Measurements from ENCODE around the gene LDLRAP1. TPM values are rescaled to one million over a fixed set of nuclear protein-coding genes. Genes with fewer than 3 reads are reported as not detected.

The LDLRAP1 gene
- total RNA-seq, 1 donor from 2014 or later, result 34.3 TPM

- TF ChIP-seq, protein P1, sequence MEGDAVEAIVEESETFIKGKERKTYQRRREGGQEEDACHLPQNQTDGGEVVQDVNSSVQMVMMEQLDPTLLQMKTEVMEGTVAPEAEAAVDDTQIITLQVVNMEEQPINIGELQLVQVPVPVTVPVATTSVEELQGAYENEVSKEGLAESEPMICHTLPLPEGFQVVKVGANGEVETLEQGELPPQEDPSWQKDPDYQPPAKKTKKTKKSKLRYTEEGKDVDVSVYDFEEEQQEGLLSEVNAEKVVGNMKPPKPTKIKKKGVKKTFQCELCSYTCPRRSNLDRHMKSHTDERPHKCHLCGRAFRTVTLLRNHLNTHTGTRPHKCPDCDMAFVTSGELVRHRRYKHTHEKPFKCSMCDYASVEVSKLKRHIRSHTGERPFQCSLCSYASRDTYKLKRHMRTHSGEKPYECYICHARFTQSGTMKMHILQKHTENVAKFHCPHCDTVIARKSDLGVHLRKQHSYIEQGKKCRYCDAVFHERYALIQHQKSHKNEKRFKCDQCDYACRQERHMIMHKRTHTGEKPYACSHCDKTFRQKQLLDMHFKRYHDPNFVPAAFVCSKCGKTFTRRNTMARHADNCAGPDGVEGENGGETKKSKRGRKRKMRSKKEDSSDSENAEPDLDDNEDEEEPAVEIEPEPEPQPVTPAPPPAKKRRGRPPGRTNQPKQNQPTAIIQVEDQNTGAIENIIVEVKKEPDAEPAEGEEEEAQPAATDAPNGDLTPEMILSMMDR (IDR thresholded peaks at IDR 0.05), result no peak
- H3K9me3 Mint-ChIP-seq (ENCODE audit: unreplicated experiment), result no peaks in the 10 kb centered on the region
- H3K4me1 Mint-ChIP-seq (ENCODE audit: unreplicated experiment), result peaks cover 69% of the 10 kb centered on the region
- peaks cover 6% of the 10 kb centered on the region for H3K36me3 Mint-ChIP-seq (ENCODE audit: unreplicated experiment)
- no peaks in the 10 kb centered on the region for H3K27me3 Mint-ChIP-seq (ENCODE audit: unreplicated experiment)
- H3K27ac Mint-ChIP-seq (ENCODE audit: unreplicated experiment), result peak overlapping the region; percentile 94
- H3K4me3 Mint-ChIP-seq (ENCODE audit: unreplicated experiment), result no peak overlapping the region
- no peak for DNase-seq (ENCODE audit: extremely low spot score, unreplicated experiment)
Measured at GRCh38 chr1:25568834-25569596, 25.6 kb downstream of the LDLRAP1 start.

DNA sequence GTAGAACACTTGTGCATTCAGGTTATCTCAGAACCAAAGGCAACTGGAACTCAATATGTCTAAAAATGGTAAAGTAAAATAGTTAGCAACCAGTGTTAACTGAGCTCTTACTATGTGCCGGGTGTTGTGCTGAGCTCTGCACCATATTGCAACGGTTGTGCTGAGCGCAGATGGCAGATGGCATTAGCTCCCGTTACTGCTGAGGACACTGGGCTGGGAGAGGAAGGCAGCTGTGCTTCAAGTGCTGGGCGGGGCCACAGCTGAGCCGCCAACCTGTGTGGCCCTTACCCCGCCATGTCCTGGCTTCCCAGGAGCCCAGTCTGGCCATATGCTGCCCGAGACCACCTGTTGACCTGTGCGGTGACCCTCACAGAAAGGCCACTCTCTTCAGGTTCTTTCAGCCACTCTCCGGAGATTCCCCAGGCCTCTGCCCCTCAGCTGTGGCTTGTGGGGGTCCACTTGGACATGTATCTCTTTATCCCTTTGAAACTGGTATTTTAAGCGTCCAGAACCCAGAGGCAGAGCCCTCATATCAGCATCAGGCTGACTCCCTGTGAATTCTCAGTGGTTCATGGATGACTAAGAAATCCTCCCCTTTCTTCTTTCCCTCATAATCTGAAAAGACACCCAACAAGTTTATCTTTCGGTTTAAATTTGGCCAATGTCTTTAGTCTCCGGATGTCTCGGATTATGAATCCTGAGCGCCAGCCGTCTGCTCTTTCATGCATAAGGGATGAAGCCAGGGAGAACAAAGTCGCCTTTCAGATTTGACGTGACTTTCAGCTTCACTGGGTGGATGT, 26.4 kb downstream of the LDLRAP1 start:
- Mint-ChIP-seq H3K9me3 (ENCODE audit: unreplicated experiment) (no peaks in the 10 kb centered on the region), H3K4me3 (ENCODE audit: unreplicated experiment) (no peak overlapping the region), H3K36me3 (ENCODE audit: unreplicated experiment) (no peaks in the 10 kb centered on the region), H3K4me1 (ENCODE audit: unreplicated experiment) (peaks cover 70% of the 10 kb centered on the region), H3K27ac (ENCODE audit: unreplicated experiment) (peak overlapping the region; percentile 94), H3K27me3 (ENCODE audit: unreplicated experiment) (no peaks in the 10 kb centered on the region)
- TF ChIP-seq, protein P1 (IDR thresholded peaks at IDR 0.05), result no peak
- DNase-seq (ENCODE audit: extremely low spot score, unreplicated experiment), result no peak

DNA sequence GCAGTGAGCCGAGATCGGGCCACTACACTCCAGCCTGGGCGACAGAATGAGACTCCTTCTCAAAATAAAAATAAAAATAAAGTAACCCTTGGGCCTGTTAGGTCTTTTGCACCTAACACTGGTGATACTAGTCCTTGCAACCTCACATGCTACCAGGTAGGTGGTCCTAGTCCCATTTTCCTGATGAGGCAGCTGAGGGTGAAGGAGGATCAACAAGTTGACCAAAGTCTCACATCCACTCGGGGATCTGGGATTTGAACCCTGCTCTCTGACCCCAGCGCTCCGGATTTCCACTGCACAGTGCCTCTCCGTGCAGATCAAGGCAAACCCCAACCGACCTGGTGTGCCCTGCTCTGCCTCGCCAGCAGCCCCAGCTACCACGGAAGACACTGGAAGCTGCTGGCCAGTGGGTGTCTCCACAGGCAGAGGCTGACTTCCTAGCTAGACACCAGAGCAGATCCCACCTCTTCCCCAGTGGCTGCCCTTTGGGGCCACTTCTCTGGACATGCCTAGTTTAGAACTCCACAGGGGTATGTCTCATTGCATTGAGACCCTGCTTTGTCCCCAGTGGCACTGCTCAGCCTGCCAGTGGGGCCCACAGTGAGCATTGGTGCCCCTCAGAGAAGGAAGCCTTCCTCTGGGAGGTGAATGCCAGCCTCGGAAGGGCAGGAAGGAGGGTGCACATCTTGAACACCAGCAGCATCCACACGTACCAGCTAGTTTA, 27.6 kb downstream of the LDLRAP1 start:
- TF ChIP-seq, protein P1 (IDR thresholded peaks at IDR 0.05), result no peak
- peaks cover 61% of the 10 kb centered on the region for H3K4me1 Mint-ChIP-seq (ENCODE audit: unreplicated experiment)
- no peaks in the 10 kb centered on the region for H3K36me3 Mint-ChIP-seq (ENCODE audit: unreplicated experiment)
- H3K27me3 Mint-ChIP-seq (ENCODE audit: unreplicated experiment), result no peaks in the 10 kb centered on the region
- H3K4me3 Mint-ChIP-seq (ENCODE audit: unreplicated experiment), result no peak overlapping the region
- no peak overlapping the region for H3K27ac Mint-ChIP-seq (ENCODE audit: unreplicated experiment)
- DNase-seq (ENCODE audit: extremely low spot score, unreplicated experiment), result no peak
- no peaks in the 10 kb centered on the region for H3K9me3 Mint-ChIP-seq (ENCODE audit: unreplicated experiment)

DNA sequence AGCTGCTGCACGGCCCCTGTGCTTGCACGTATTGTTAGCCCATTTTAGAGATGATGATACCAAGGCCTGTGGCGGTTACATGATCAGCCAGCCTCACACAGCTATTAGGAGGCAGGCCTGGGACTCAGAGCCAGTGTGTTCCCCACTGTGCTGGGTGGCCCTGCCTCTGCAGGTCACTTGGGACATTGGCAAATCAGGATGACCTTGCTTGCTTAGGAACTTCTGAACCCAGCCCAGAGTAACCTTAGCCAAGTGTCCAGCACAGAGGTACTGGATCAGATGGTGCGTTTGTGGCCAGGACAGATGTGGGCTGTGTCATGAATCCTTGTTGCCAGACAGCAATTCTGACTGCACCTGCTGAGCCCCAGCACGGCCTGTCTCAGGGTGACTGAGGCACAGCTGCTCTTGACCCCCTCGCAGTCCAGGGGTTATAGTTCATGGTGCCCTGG, 28.1 kb downstream of the LDLRAP1 start:
- peaks cover 55% of the 10 kb centered on the region for H3K4me1 Mint-ChIP-seq (ENCODE audit: unreplicated experiment)
- H3K4me3 Mint-ChIP-seq (ENCODE audit: unreplicated experiment), result no peak overlapping the region
- TF ChIP-seq, protein P1 (IDR thresholded peaks at IDR 0.05), result no peak
- no peaks in the 10 kb centered on the region for H3K36me3 Mint-ChIP-seq (ENCODE audit: unreplicated experiment)
- no peaks in the 10 kb centered on the region for H3K27me3 Mint-ChIP-seq (ENCODE audit: unreplicated experiment)
- no peak for DNase-seq (ENCODE audit: extremely low spot score, unreplicated experiment)
- H3K9me3 Mint-ChIP-seq (ENCODE audit: unreplicated experiment), result no peaks in the 10 kb centered on the region
- no peak overlapping the region for H3K27ac Mint-ChIP-seq (ENCODE audit: unreplicated experiment)
